GM23338 (cell line): Measurements from ENCODE around the gene TMPRSS5.

Experiments used
- CREB1 ChIP-seq: fragments of 250-450 bp; sonication (Bioruptor Pico); IDR thresholded peaks from 2 replicates; pipeline ENCODE4 v1.5.0; 2020; ENCODE audit warnings: low read depth, mild to moderate bottlenecking, moderate library complexity
- TF ChIP-seq, protein P1 (sequence below), 2 experiments: fragments of 200-600 bp in 1 of 2; sonication (generic) in 1 of 2; conservative IDR thresholded peaks; 2 replicates each; pipeline versions ENCODE4 v1.5.1 to v1.6.1; 2016 to 2017; ENCODE audit warnings: antibody characterized with exemption in 2 of 2, low read depth in 2 of 2, mild to moderate bottlenecking in 2 of 2, moderate library complexity in 1 of 2

DNA sequence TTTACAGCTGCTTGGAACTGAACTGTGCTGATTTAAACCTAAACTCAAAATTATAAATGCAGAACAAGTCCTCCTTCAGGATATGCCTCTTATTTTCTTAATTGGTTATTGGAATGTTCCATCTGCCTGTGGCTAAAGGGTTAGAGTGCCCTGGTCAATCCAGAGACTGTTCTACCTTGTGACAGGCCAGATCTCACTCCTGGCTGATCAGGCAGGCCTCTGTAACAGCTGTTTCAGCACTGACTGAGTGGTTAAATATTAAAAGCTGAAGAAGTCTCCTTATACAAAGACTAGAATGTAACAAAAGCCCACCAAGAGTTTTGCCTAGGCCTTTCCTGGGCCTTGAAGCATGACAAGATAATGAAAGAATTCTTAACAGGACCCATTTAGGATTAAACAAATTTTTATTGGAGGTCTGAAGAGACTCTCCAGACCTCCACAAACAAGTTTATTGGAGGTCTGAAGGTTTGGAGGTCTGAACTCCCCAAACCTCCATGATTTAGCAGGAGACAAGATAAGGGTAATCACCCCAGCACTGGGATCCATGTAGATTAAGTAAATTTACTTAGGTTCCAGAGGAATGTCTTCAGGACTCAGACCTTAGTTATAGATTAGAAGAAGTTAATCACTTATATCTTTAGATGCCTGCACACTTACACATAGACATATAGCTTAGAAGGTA is 35.8 kb downstream of the TMPRSS5 start:
- TF ChIP-seq, protein P1, sequence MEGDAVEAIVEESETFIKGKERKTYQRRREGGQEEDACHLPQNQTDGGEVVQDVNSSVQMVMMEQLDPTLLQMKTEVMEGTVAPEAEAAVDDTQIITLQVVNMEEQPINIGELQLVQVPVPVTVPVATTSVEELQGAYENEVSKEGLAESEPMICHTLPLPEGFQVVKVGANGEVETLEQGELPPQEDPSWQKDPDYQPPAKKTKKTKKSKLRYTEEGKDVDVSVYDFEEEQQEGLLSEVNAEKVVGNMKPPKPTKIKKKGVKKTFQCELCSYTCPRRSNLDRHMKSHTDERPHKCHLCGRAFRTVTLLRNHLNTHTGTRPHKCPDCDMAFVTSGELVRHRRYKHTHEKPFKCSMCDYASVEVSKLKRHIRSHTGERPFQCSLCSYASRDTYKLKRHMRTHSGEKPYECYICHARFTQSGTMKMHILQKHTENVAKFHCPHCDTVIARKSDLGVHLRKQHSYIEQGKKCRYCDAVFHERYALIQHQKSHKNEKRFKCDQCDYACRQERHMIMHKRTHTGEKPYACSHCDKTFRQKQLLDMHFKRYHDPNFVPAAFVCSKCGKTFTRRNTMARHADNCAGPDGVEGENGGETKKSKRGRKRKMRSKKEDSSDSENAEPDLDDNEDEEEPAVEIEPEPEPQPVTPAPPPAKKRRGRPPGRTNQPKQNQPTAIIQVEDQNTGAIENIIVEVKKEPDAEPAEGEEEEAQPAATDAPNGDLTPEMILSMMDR (conservative IDR thresholded peaks at IDR 0.05; ENCODE audit: low read depth in 2 of 2) = no peak
- TF ChIP-seq CREB1 = no peak
